Right lobe of liver (tissue), 6 donors: ENCODE results near the gene TCF4. TPM values are rescaled to one million over a fixed set of nuclear protein-coding genes. Genes with fewer than 3 reads are reported as not detected.

Experiments used
- ATAC-seq, 4 donors: fragments of 200-7000 bp; cut with Tn5 transposase; one replicate each; pipeline ENCODE4 v1.9.1; 2020; ENCODE audit warnings: mild to moderate bottlenecking in 4 of 4, moderate library complexity in 4 of 4
- DNase-seq, 3 donors: peaks; one replicate each; pipeline ENCODE4 v3.0.0-alpha.2; 2020
- H3K27ac ChIP-seq, 3 donors: fragments of 200-600 bp; one replicate each; pipeline ENCODE4 v1.8.0; 2022
- H3K27me3 ChIP-seq, 2 donors: fragments of 200-600 bp; one replicate each; pipeline ENCODE4 v1.8.0; 2022
- H3K36me3 ChIP-seq, 4 donors: fragments of 200-600 bp; sonication (generic) in 1 of 4; one replicate each; pipeline versions ENCODE4 v1.5.1 to v1.8.0; 2017 to 2022; ENCODE audit warnings: control low read depth in 1 of 4
- H3K4me1 ChIP-seq, 4 donors: fragments of 200-600 bp; sonication (generic) in 1 of 4; one replicate each; pipeline versions ENCODE4 v1.5.1 to v1.8.0; 2017 to 2022; ENCODE audit warnings: control low read depth in 1 of 4
- H3K4me3 ChIP-seq, 3 donors: fragments of 200-600 bp; one replicate each; pipeline ENCODE4 v1.8.0; 2022
- H3K9me3 ChIP-seq, 4 donors: fragments of 200-600 bp; sonication (generic) in 1 of 4; one replicate each; pipeline versions ENCODE4 v1.5.1 to v1.8.0; 2017 to 2022; ENCODE audit warnings: control low read depth in 1 of 4
- CTCF ChIP-seq, 4 donors: fragments of 200-600 bp in 3 of 4; fragments of 450-650 bp in 1 of 4; IDR thresholded peaks; one replicate each; pipeline versions ENCODE4 v1.5.1 to v1.8.0; 2016 to 2022; ENCODE audit warnings: antibody characterized with exemption in 4 of 4, mild to moderate bottlenecking in 2 of 4
- POLR2A ChIP-seq: fragments of 450-650 bp; IDR thresholded peaks from one replicate; pipeline ENCODE4 v1.6.1; 2017; ENCODE audit warnings: antibody characterized with exemption, mild to moderate bottlenecking
- WGBS: methylation state at CpG from one replicate; pipeline ENCODE4 v1.1.6; 2018; ENCODE audit warnings: low coverage, low lambda C conversion rate; ENCODE audit not compliant: insufficient coverage; ENCODE audit errors: missing lambda C conversion rate; 5-methylcytosine and 5-hydroxymethylcytosine counted together
- intact Hi-C, 2 donors: fragments of 100-400 bp; cut with DNase I; formaldehyde crosslinking; loops; one replicate each; pipeline versions ENCODE4 v1.11.2 to v1.14.1; 2022
- total RNA-seq, 6 experiments: library from RNA; depleted of rRNA in 2 of 6; stranded (reverse); fragments of >200 nt in 2 of 6; fragmentation: NEBNext Ultra II Directional in 3 of 6; extraction: Animal tissue kit (Norgen Biotek cat#: 25700) in 3 of 6; gene quantifications; one replicate each; pipeline versions ENCODE4 v1.1.0 to v1.2.4, GENCODE V29; 2016 to 2023
- donor health status: DM: no; HTN: yes; CAD: no.
- donor health status: DM: no; HTN: no; CAD: no.
- donor health status: DM: no; HTN: no; CAD: no.
- donor health status: DM: no; HTN: yes; CAD: no.
- donor health status: DM: no; HTN: yes; CAD: no.

The TCF4 gene
- total RNA-seq, 6 experiments from 2014 or later: 8.1 to 19.5 (median 10.4) TPM

GRCh38 chr18:55432307-55433040, 155.5 kb downstream of the TCF4 start:
- ATAC-seq (no peak), DNase-seq (no peak)
- Histone ChIP-seq H3K36me3 (no peaks in the 10 kb centered on the region), H3K4me3 (no peak overlapping the region), H3K9me3 (no peaks in the 10 kb centered on the region), H3K27me3 (no peaks in the 10 kb centered on the region), H3K27ac (no peak overlapping the region), H3K4me1 (no peaks in the 10 kb centered on the region)
- intact Hi-C loops: no loop called here
- no peak for TF ChIP-seq POLR2A
- no peak for TF ChIP-seq CTCF (IDR thresholded peaks at IDR 0.05)
- whole genome bisulfite sequencing: 87% methylated on average over 3 of the region's 3 CpGs

GRCh38 chr18:55430026-55430425, 158.0 kb downstream of the TCF4 start:
- intact Hi-C loops: no loop called here
- H3K9me3 ChIP-seq: no peaks in the 10 kb centered on the region
- no peak overlapping the region for H3K4me3 ChIP-seq
- H3K4me1 ChIP-seq: no peaks in the 10 kb centered on the region
- WGBS: 31% methylated on average over 2 of the region's 2 CpGs
- TF ChIP-seq POLR2A (no peak), CTCF (IDR thresholded peaks at IDR 0.05) (no peak)
- H3K27ac ChIP-seq: no peak overlapping the region
- ATAC-seq: no peak
- H3K36me3 ChIP-seq: no peaks in the 10 kb centered on the region
- DNase-seq: no peak
- no peaks in the 10 kb centered on the region for H3K27me3 ChIP-seq

- TF ChIP-seq CTCF (IDR thresholded peaks at IDR 0.05) (no peak), POLR2A (no peak)
- DNase-seq (no peak), ATAC-seq (no peak)
- Histone ChIP-seq H3K27me3 (no peaks in the 10 kb centered on the region), H3K4me1 (no peaks in the 10 kb centered on the region), H3K9me3 (no peaks in the 10 kb centered on the region), H3K4me3 (no peak overlapping the region), H3K36me3 (no peaks in the 10 kb centered on the region), H3K27ac (no peak overlapping the region)
- intact Hi-C loops: no loop called here
- WGBS: 56% methylated on average over 1 of the region's 1 CpG
These were observed 160.0 kb downstream of the TCF4 start for GRCh38 chr18:55427951-55428350.

GRCh38 chr18:55425698-55426097, 162.3 kb downstream of the TCF4 start:
- Histone ChIP-seq H3K4me3 (no peak overlapping the region), H3K27ac (no peak overlapping the region), H3K9me3 (no peaks in the 10 kb centered on the region), H3K36me3 (no peaks in the 10 kb centered on the region), H3K4me1 (no peaks in the 10 kb centered on the region), H3K27me3 (no peaks in the 10 kb centered on the region)
- TF ChIP-seq POLR2A (no peak), CTCF (IDR thresholded peaks at IDR 0.05) (no peak)
- intact Hi-C loops: no loop called here
- no peak for DNase-seq
- ATAC-seq: no peak
- WGBS: 62% methylated on average over 3 of the region's 3 CpGs
